ENCODE measurements around the gene DNAJB13. TPM values are rescaled to one million over a fixed set of nuclear protein-coding genes. Genes with fewer than 3 reads are reported as not detected.

The DNAJB13 gene
- total RNA-seq, 1 donor from 2014 or later = not detected

DNA sequence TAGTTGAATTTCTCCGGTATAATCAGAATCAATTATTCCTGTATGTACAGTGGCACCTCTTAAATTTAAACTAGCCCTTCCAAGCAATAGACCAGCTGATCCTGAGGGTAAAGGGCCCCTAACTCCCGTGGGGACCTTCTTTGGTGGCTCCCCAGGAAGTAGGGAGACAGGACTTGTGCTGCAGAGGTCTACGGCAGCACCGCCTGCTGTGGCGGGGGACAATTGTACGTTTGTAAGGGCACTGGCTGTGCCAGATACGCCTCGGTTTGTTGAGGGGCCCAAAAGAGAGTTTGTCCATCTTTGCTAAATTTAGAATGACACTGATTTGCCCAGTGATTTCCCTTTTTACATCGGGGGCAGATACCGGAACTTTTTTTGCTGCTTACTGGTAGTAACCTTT, 5.9 kb upstream of the DNAJB13 start:
- intact Hi-C loops (cut with DNase I) = no loop called here
- Histone ChIP-seq H3K9me3 (no peaks in the 10 kb centered on the region), H3K27ac (no peak overlapping the region), H3K36me3 (no peaks in the 10 kb centered on the region), H3K4me1 (no peaks in the 10 kb centered on the region), H3K4me3 (no peak overlapping the region), H3K27me3 (no peaks in the 10 kb centered on the region)
- ATAC-seq (no peak), DNase-seq (no peak)
- TF ChIP-seq, protein P1, sequence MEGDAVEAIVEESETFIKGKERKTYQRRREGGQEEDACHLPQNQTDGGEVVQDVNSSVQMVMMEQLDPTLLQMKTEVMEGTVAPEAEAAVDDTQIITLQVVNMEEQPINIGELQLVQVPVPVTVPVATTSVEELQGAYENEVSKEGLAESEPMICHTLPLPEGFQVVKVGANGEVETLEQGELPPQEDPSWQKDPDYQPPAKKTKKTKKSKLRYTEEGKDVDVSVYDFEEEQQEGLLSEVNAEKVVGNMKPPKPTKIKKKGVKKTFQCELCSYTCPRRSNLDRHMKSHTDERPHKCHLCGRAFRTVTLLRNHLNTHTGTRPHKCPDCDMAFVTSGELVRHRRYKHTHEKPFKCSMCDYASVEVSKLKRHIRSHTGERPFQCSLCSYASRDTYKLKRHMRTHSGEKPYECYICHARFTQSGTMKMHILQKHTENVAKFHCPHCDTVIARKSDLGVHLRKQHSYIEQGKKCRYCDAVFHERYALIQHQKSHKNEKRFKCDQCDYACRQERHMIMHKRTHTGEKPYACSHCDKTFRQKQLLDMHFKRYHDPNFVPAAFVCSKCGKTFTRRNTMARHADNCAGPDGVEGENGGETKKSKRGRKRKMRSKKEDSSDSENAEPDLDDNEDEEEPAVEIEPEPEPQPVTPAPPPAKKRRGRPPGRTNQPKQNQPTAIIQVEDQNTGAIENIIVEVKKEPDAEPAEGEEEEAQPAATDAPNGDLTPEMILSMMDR (IDR thresholded peaks at IDR 0.05) = no peak

DNA sequence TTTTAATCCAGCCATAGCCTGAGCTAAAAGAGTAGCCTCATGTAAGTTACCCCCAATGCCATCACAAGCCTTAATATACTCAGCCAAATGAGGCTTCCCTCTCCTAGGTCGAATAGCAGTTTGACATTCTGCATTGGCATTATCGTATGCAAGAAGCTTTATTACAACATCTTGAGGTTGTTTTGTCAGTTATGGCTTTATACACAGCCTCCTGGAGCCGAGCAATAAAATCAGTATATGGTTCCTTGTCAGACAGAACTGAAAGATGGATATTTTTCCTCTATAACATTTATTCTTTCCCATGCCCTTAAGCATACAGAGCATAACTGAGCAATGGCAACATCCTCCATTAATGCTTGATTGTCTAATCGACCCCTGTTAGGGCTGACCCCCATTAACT, 5.4 kb upstream of the DNAJB13 start:
- intact Hi-C loops (cut with DNase I) = no loop called here
- no peaks in the 10 kb centered on the region for H3K36me3 ChIP-seq
- H3K9me3 ChIP-seq = no peaks in the 10 kb centered on the region
- DNase-seq (no peak), ATAC-seq (no peak)
- H3K27me3 ChIP-seq = no peaks in the 10 kb centered on the region
- H3K4me3 ChIP-seq = no peak overlapping the region
- H3K4me1 ChIP-seq = no peaks in the 10 kb centered on the region
- H3K27ac ChIP-seq = no peak overlapping the region
- TF ChIP-seq, protein P1 (IDR thresholded peaks at IDR 0.05) = no peak

DNA sequence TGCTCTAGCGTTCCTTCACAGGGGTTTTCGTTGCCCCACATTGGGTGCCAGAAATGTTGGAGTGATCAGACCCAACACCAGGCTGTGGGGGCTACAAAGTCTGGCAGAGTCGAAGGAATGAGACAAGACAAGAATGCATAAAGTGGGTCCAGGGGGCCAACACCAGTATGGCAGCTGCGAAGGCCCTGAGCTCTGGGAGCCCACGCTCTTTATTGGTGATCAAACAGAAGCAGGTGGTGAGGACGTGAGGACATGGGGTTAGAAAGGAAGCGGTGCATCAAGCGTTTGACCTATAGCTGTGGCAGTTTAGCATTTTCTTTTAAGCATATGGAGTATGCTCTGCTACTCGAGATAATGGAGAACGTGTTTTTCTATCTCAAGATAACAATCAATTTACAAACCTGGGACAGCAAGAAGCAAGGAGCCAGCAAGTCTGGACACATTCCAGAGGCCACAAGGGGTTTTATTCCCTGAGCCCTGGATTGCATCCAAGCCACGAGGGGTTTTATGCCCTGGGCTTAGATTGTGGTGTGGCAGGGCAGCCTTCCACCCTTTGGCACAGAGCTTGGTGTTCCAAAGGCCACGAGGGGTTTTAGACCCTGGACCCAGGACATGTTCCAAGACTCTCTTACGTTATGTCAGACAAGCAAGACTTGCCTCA, 3.9 kb upstream of the DNAJB13 start:
- ATAC-seq = no peak
- no peaks in the 10 kb centered on the region for H3K9me3 ChIP-seq
- H3K36me3 ChIP-seq = no peaks in the 10 kb centered on the region
- no peak overlapping the region for H3K27ac ChIP-seq
- H3K4me1 ChIP-seq = no peaks in the 10 kb centered on the region
- no peak for DNase-seq
- intact Hi-C loops (cut with DNase I) = no loop called here
- H3K4me3 ChIP-seq = no peak overlapping the region
- no peaks in the 10 kb centered on the region for H3K27me3 ChIP-seq
- TF ChIP-seq, protein P1 (IDR thresholded peaks at IDR 0.05) = no peak

DNA sequence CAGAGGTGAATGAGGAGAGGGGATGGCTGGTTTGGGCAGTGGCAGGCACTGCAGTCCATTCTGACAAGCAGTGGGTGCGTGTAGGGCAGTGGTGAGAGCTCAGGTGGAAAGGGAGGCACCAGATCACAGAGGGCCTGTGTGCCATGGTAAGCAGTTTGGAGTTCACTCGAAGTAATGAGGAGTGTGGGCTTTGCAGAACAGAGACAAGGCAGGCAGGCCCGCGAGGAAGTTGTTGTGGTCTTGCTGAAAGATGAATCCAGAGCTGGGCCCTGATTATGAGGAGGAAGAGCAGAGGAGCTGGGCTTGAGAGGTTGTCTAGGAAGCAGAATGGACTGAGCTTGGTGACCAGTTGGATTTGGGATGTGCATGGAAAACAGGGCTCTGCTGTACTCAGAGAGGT, 1.6 kb upstream of the DNAJB13 start:
- Histone ChIP-seq H3K9me3 (no peaks in the 10 kb centered on the region), H3K27me3 (no peaks in the 10 kb centered on the region), H3K36me3 (no peaks in the 10 kb centered on the region), H3K4me1 (no peaks in the 10 kb centered on the region), H3K27ac (no peak overlapping the region), H3K4me3 (no peak overlapping the region)
- ATAC-seq = no peak
- no peak for DNase-seq
- intact Hi-C loops (cut with DNase I) = no loop called here
- TF ChIP-seq, protein P1 (IDR thresholded peaks at IDR 0.05) = no peak

DNA sequence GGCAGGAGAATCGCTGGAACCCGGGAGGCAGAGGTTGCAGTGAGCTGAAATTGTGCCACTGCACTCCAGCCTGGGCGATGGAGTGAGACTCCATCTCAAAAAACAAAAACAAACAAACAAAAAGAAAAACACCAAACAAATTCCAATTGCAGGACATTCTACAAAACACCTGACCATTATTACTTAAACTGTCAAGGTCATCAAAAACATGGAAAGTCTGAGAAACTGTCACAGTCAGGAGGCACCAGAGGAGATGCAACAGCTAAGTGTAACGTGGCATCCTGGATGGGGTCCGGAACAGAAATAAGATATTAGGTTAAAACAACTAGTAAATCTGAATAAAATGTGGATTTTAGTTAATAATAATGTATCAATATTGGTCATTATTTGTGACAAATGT, 914 bp upstream of the DNAJB13 start:
- TF ChIP-seq, protein P1 (IDR thresholded peaks at IDR 0.05) = no peak
- no peak for ATAC-seq
- intact Hi-C loops (cut with DNase I) = no loop called here

DNA sequence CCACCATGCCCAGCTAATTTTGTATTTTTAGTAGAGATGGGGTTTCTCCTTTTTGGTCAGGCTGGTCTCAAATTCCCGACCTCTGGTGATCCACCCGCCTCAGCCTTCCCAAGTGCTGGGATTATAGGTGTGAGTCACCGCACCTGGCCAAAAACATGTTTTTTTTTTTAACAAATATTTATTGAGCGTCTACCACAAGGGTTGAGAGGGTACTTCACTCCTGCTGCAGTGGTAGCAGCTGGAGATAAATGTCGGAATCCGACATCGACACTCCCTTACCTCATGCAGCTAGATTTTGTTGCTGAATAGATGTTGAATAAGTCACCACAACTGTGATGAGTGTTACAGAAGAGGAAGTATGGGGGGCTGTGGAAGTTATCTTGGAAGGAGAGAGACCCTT, 971 bp downstream of the DNAJB13 start:
- Histone ChIP-seq H3K4me3 (no peak overlapping the region), H3K27me3 (peaks cover 4% of the 10 kb centered on the region), H3K4me1 (no peaks in the 10 kb centered on the region), H3K9me3 (no peaks in the 10 kb centered on the region), H3K27ac (no peak overlapping the region), H3K36me3 (no peaks in the 10 kb centered on the region)
- DNase-seq = no peak
- intact Hi-C loops (cut with DNase I) = no loop called here
- ATAC-seq = peak; percentile 71
- TF ChIP-seq, protein P1 (IDR thresholded peaks at IDR 0.05) = no peak

More for the DNA sequence above, 914 bp upstream of the DNAJB13 start:
- Histone ChIP-seq H3K9me3 (no peaks in the 10 kb centered on the region), H3K36me3 (no peaks in the 10 kb centered on the region), H3K4me1 (no peaks in the 10 kb centered on the region), H3K4me3 (no peak overlapping the region), H3K27ac (no peak overlapping the region), H3K27me3 (peaks cover 4% of the 10 kb centered on the region)
- no peak for DNase-seq

All from upper lobe of right lung (tissue), 1 donor.